HPDE6-E6E7 (cell line): ENCODE results near the gene CD33.
"Not testable (repeated sequence)": the region's sequence is repeated elsewhere in the genome, so short reads cannot be mapped to it uniquely, and the experiment has no call there.

Experiments
- DNase-seq: peaks from one replicate; pipeline ENCODE4 v3.0.0; 2011; ENCODE audit warnings: missing footprints; ENCODE audit errors: extremely low spot score

Gene CD33

GRCh38 chr19:51210191-51210784 lies 14.6 kb upstream of the CD33 start:
- no peak for DNase-seq

- not testable (repeated sequence) for DNase-seq
These were observed 14.0 kb upstream of the CD33 start for GRCh38 chr19:51210874-51211361.

- DNase-seq, result no peak
These were observed 13.0 kb upstream of the CD33 start for GRCh38 chr19:51211833-51212232.

- DNase-seq, result no peak
These were observed 5.6 kb upstream of the CD33 start for GRCh38 chr19:51219307-51219706.

DNA sequence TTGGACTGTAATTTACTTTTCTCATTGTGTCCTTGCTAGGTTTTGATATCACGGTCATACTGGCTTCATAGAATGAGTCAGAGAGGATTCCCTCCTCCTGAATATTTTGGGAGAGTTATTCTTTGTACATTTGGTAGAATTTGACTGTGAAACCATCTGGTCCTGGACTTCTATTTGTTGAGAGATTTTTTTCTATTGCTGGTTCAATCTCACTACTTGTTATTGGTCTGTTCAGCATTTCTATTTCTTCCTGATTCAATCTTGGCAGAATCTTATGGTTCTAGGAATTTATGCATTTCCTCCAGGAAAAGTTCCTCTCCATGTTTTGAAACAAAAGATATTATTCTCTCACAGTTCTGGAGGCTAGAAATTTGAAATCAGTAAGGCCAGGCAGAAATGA lies 4.9 kb upstream of the CD33 start:
- no peak for DNase-seq

GRCh38 chr19:51220996-51221395 lies 3.9 kb upstream of the CD33 start:
- no peak for DNase-seq

DNA sequence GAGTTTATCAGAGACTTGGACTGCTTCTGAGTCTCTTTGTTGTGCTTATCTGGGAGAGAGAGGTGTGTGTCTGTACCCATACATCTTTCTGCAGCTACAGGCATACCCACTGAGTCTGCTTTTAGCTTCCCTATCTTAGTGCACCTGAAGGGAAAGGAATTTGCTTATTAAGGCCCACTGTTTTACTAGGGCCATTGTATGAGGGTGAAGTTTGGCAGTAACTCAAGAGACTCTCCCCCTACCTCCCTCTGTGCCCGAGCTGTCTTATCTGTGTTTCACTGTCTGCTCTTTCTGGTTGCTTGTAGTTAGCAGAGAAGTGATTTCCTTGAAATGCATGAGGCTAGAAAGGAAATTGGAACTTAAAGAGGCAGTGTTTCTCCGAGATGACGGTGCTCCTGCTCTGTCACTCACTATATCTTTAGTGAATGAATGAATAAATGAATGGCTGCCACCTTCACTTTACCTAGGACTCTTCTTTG lies 678 bp upstream of the CD33 start:
- no peak for DNase-seq

DNA sequence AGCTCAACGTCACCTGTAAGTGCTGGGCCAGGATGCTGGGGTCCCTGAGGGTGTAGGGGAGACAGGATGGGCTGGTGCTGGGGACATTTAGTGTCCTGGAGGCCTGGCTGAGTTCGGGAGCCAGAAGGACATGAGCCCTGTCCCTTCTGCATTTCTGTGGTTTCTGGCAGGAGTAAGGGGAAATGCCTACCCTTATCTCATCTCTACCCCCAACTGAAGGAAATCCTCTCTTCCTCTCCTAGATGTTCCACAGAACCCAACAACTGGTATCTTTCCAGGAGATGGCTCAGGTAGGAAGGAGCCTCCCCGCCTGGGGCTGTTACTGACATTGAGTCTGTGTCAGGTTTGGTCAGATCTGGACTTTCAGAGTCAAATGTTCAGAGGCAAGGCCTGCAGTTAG lies 1.2 kb downstream of the CD33 start:
- DNase-seq, result no peak

DNA sequence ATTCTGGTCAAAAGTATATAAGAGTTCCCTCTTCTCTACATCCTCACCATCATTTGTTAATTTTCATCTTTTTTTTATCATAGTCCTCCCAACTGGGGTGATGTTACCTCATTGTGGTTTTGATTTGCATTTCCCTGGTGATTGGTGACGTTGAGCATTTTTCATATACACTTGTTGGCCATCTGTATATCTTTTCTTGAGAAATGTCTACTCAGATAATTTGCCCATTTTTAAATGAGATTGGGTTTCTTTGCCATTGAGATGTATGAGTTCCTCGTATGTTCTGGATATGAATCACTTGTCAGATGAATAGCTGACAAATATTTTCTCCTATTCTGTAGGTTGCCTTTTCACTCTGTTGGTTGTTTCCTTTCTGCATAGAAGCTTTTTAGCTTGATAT lies 2.4 kb downstream of the CD33 start:
- no peak for DNase-seq

DNA sequence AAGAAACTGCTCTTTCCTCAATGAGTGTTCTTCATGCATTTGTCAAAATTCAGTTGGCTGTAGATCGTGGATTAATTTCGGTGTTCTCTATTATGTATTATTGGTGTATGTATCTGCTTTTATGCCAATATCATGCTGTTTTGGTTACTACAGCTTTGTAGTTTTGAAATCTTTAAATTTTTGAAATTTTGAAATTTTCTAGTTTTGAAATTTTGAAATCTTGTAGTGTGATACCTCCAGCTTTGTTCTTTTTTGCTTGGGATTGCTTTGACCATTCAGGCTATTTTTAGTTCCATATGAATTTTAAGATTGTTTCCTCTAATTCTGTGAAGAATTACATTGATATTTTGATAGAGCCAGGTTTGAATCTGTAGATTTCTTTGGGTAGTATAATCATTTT lies 3.1 kb downstream of the CD33 start:
- no peak for DNase-seq

GRCh38 chr19:51240866-51241265 lies 16.0 kb downstream of the CD33 start:
- no peak for DNase-seq

DNA sequence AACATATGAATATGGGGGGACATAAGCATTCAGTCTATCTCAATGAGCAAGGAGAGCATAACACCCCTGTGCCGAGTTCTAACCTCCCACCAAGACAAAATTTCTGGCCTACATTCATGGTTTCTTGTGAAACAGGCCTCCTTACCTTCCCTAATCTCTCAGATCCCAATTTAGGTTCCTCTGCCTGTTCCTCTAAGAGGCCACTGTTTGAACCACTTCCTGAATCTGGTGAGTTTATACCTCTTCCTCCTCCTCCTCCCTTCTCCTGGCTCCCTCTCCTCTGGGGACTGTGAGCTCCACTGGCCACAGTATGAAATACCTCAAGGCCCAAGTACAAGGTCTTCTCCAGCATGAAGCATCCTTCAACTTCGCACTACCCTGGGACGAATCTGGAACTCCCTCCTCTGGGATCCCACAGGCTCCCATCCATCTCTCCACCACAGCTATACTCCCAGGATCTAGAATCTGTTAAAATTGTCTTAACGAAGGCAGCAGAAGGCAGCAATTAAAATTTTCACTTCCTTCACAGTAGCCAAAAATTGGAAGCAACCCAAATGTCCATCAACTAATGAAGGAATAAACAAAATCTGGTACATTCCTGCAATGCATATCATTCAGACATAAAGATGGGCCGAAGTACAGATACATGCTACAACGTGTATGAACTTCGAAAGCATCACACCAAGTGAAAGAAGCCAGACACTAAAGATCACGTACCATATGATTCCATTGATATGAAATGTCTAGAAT lies 18.2 kb downstream of the CD33 start:
- no peak for DNase-seq

- DNase-seq, result no peak
These were observed 21.3 kb downstream of the CD33 start for GRCh38 chr19:51246164-51246552.

DNA sequence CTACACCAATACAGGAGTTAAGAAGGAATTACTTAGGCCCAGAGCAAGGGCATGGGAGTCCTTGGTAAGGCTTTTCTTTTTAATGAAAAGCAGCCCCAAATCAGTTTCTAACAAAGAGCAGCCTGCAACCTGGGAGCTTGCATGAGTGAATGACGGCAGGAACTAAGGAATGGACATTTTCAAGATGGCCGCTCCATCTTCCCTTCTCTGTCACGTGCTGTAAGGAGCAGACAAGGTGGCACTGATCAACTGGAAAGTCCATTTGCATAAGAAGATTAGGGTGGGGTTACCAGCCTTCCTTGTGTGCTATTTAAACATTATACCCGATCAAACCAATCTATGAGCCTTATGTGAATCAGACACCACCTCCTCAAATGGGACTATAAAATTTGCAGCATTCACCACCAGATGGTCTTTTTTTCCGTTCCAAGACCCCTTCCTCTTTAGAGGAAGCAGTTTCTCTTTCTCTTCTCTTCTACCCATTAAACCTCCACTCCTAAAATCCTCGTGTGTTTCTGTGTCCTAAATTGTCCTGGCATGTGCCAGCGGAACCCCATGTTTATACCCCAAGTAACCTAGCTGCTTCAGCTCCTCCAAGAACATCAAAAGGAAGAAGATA lies 23.2 kb downstream of the CD33 start:
- DNase-seq, result no peak

GRCh38 chr19:51250786-51251467 lies 26.0 kb downstream of the CD33 start, which contains the start of gene SIGLECL1:
Gene SIGLECL1 (plus strand): TSS chr19:51251080. CDS start chr19:51264073, 12,993 bp downstream.
- DNase-seq, result no peak

- no peak for DNase-seq
These were observed 26.6 kb downstream of the CD33 start for GRCh38 chr19:51251468-51251820.

- no peak for DNase-seq
These were observed 27.6 kb downstream of the CD33 start for GRCh38 chr19:51252306-51253079.

- no peak for DNase-seq
These were observed 28.4 kb downstream of the CD33 start for GRCh38 chr19:51253088-51253806.

DNA sequence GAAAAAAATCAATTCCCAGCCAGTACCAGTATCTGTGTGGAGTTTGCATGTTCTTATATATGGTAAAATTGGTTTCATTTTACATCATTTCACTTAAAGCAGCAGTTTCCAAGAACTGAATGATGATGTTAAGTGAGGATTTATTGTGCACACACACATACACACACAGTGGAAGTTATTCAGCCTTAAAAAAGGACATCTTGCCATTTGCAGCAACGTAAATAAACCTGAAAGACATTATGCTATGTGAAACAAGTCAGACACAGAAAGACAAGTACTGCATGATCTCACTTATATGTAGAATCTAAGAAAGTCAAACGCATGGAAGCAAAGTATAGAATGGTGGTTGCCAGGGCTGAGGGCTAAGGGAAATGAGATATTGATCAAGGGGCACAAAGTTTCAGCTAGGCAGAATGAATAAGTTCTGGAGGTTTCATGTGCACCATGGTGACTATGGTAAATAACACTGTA lies 31.3 kb downstream of the CD33 start:
- no peak for DNase-seq

- DNase-seq, result no peak
These were observed 32.6 kb downstream of the CD33 start for GRCh38 chr19:51257471-51257870.
